ENCODE results near the gene OR52W1.
A peak's percentile ranks its signal among the peaks of the same experiment; 100 is the strongest.
"Not testable (repeated sequence)": the region's sequence is repeated elsewhere in the genome, so short reads cannot be mapped to it uniquely, and the experiment has no call there.

OR52W1 gene

GRCh38 chr11:6219359-6219758 lies 20.3 kb downstream of the OR52W1 start:
- DNase-seq = no peak

GRCh38 chr11:6223854-6224253 lies 24.8 kb downstream of the OR52W1 start:
- no peak for DNase-seq

- DNase-seq = no peak
Measured at GRCh38 chr11:6224421-6224820, 25.4 kb downstream of the OR52W1 start.

- DNase-seq = no peak
Measured at GRCh38 chr11:6225024-6225423, 26.0 kb downstream of the OR52W1 start.

- DNase-seq = no peak
Measured at GRCh38 chr11:6225896-6226295, 26.9 kb downstream of the OR52W1 start.

GRCh38 chr11:6228520-6228919 lies 29.5 kb downstream of the OR52W1 start:
- DNase-seq = no peak

- no peak for DNase-seq
Measured at GRCh38 chr11:6229911-6230310, 30.9 kb downstream of the OR52W1 start.

GRCh38 chr11:6232899-6233298 lies 33.9 kb downstream of the OR52W1 start:
- DNase-seq = no peak

GRCh38 chr11:6233984-6234386 lies 35.0 kb downstream of the OR52W1 start:
- DNase-seq = no peak

- peak; percentile 100 for DNase-seq
Measured at GRCh38 chr11:6234387-6235107, 35.5 kb downstream of the OR52W1 start, which contains the start of gene FHIP1B. FHIP1B (minus strand) TSS chr11:6234636; CDS start chr11:6224516, 10,120 bp downstream.

GRCh38 chr11:6237266-6237665 lies 38.2 kb downstream of the OR52W1 start:
- no peak for DNase-seq

GRCh38 chr11:6237761-6238302 lies 38.8 kb downstream of the OR52W1 start:
- no peak for DNase-seq

GRCh38 chr11:6238902-6239301 lies 39.9 kb downstream of the OR52W1 start, which contains the start of gene CNGA4:
CNGA4 (plus strand) TSS chr11:6239089; CDS start chr11:6239207, 118 bp downstream.
- no peak for DNase-seq

GRCh38 chr11:6240139-6240538 lies 41.1 kb downstream of the OR52W1 start:
- no peak for DNase-seq

GRCh38 chr11:6240781-6241180 lies 41.8 kb downstream of the OR52W1 start:
- DNase-seq = peak; percentile 28

GRCh38 chr11:6241316-6241715 lies 42.3 kb downstream of the OR52W1 start:
- no peak for DNase-seq

- DNase-seq = no peak
Measured at GRCh38 chr11:6245536-6245935, 46.5 kb downstream of the OR52W1 start.

- no peak for DNase-seq
Measured at GRCh38 chr11:6248248-6248647, 49.2 kb downstream of the OR52W1 start.

- DNase-seq = not testable (repeated sequence)
Measured at GRCh38 chr11:6248897-6249296, 49.9 kb downstream of the OR52W1 start.
